Mucosa of gallbladder (tissue), 1 donor: Measurements from ENCODE around the gene STXBP1. TPM values are rescaled to one million over a fixed set of nuclear protein-coding genes. Genes with fewer than 3 reads are reported as not detected.

Experiments
- DNase-seq: peaks from one replicate; pipeline ENCODE4 v3.0.0-alpha.2; 2020; ENCODE audit warnings: low spot score
- total RNA-seq: library from RNA; stranded (reverse); gene quantifications from one replicate; pipeline ENCODE4 v1.2.1, GENCODE V29; 2021
- donor health status: DM: no; HTN: no; CAD: no.

STXBP1 gene
- total RNA-seq, 1 donor from 2014 or later = 52.8 TPM

DNA sequence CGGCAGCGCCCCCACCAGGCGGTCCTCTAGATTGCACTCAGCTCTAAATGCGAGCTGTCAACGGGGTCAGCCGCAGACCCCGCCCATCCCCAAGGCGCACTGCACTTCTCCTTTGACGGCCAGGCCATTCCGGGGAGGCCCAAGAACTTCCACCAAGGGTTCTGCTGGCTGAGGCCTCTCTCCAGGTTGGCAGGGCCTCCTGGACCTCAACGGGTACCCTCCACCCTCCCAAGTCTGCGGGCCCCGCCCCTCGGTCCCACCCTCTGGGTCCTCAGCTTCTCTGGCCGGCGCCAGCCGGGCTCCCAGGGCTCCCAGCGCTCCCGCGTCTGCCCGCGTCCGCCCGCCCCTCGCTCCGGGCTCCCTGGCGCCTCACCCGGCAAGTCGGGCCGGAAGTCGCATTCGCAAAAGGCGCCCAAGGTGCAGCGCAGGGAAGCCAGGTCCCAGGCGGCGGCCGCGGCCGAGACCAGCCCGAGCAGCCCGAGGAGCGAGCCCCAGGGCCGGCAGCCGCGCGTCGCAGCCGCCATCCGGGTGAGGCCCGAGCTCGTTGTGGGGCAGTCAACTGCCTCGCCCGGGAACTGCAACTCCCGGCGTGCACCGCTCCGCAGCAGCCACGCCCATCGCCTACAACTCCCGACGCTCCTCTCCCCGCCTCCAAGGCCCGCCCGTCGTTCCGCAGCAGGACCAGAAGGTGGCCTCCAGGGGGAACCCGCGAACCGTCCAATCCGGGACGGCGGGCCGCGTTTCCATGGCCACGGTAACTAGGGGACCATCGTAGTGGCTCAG, 122.9 kb downstream of the STXBP1 start, which contains the start of gene TOR2A:
Gene TOR2A, minus strand, starts transcription at position 548 of the 783 bp plus-strand sequence. Its CDS starts 24 bp downstream, at position 524.
- DNase-seq = peak; percentile 97

DNA sequence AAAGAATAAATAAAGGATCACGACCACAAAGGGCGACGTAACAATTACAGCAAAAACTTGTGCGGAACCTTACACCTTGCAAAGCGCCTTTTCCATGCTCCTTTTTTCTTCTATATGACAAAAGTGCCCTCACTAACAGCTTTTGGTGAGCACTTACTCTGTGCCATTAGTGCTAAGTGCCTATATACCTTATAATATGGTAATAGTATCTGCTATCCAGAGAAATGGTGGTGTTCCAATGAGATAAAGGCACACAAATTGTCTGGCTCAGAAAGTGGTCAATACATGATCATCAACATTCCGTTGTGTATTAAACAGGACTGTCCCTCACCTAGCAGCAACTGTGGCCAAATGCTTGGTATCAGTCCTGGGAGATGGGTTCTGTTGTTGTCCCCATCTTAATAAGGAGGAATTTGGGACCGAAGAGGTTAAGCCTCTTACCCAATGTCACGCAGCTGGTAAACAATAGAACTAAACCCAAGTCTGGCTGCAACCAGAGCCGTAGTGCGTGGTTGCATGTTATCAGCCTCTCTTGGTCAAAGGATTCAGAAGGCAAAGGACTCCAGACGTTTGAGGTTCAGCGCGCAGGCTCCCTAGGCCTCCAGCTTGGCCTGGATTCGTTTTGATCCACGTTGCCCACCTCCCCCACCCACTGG, 123.6 kb downstream of the STXBP1 start:
- no peak for DNase-seq

DNA sequence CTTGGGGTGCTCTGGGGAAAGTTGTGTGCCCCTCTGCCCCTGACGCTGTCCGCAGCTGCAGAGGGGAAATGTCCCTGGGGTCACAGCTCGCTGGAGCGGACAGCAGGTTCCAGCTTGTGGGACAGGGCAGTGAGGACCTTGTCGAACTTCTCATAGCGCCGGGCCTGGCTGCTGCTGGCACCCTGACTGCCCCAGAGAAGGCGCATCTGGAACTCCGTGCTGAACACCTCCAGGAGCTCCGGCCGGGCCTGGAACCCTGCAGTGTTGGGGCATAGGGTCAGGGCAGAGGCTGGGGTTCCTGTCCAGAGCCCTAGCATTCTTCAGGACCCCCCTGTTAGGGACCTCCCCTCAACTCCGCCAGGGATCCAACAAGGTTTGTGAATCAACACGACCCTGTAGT, 126.6 kb downstream of the STXBP1 start:
- no peak for DNase-seq

DNA sequence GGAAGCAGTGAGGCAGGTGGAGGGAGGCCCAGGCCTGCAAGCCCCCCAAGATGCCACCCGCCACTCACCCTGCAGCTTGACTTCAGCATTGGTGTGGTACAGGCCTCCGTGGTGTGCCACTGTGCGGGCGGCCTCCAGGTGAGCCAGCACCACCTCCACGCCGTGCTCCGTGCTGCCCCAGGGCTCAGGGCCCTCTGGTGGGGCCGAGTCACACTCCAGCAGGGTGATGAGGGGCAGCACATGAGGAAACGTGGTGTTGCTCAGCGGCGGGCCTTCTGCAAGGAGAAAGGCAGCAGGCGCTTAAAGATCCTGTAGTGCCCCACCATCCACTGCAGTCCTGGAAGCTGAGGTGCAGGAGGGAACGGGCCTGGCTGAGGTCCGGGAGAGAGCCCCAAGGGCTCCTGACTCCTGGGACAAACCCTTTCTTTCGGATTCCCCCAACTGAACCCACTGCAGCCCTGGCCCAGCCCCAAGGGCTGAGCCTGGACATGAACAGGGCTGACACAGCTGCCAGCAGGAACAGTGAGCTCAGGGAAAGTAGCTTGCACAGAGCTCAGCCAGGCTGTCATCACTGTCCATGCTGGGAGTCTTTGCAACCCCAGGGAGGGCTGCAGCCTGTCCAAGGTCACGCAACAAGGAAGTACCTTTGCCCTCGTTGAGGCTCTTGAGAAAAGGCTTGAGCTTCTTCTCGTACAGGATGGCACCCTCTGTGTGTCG, 127.7 kb downstream of the STXBP1 start:
- DNase-seq = no peak

DNA sequence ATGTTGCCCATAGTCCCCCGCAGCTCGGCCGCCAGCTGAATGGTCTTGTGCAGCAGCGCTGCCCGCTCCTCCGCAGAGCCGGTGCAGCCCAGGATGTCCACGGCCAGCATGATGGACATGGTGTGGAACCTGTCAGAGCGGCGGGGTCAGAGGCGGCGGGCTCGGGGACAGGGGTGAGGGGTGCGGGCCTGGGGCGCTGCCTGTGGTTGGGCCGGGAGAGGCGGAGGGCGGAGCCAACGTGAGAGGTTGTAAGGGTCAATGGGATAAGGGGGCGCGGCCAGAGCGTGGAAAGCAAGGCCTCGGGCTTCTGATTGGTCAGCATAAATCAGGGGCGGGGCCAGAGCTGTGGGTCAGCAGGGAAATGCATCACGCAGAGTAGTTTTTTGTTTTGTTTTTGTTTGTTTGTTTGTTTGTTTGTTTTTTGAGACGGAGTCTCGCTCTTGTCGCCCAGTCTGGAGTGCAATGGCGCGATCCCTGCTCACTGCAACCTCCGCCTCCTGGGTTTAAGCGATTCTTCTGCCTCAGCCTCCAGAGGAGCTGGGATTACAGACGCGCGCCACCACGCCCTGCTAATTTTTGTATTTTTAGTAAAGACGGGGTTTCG, 129.9 kb downstream of the STXBP1 start:
- peak; percentile 72 for DNase-seq

Other genes starting within 250 kb of the STXBP1 start
- 25.0 TPM for gene SLC2A8, start 215.1 kb upstream of the STXBP1 start, total RNA-seq
- gene ZNF79, start 187.9 kb upstream of the STXBP1 start, total RNA-seq = 7.6 TPM
- gene RPL12, start 160.9 kb upstream of the STXBP1 start, total RNA-seq = 764 TPM
- 30.1 TPM for gene LRSAM1, start 160.8 kb upstream of the STXBP1 start, total RNA-seq
- gene CFAP157, start 94.7 kb downstream of the STXBP1 start, total RNA-seq = 1.4 TPM
- 19.5 TPM for gene PTRH1, start 103.4 kb downstream of the STXBP1 start, total RNA-seq
- 0.26 TPM for gene TTC16, start 103.8 kb downstream of the STXBP1 start, total RNA-seq
- gene TOR2A, start 123.0 kb downstream of the STXBP1 start, total RNA-seq = 21.7 TPM
- gene SH2D3C, start 166.4 kb downstream of the STXBP1 start, total RNA-seq = 9.1 TPM
- gene CDK9, start 173.8 kb downstream of the STXBP1 start, total RNA-seq = 92.7 TPM
- 74.7 TPM for gene FPGS, start 190.6 kb downstream of the STXBP1 start, total RNA-seq
- gene ENG, start 242.4 kb downstream of the STXBP1 start, total RNA-seq = 94.3 TPM